Measurements from ENCODE around the gene MIF.

DNA sequence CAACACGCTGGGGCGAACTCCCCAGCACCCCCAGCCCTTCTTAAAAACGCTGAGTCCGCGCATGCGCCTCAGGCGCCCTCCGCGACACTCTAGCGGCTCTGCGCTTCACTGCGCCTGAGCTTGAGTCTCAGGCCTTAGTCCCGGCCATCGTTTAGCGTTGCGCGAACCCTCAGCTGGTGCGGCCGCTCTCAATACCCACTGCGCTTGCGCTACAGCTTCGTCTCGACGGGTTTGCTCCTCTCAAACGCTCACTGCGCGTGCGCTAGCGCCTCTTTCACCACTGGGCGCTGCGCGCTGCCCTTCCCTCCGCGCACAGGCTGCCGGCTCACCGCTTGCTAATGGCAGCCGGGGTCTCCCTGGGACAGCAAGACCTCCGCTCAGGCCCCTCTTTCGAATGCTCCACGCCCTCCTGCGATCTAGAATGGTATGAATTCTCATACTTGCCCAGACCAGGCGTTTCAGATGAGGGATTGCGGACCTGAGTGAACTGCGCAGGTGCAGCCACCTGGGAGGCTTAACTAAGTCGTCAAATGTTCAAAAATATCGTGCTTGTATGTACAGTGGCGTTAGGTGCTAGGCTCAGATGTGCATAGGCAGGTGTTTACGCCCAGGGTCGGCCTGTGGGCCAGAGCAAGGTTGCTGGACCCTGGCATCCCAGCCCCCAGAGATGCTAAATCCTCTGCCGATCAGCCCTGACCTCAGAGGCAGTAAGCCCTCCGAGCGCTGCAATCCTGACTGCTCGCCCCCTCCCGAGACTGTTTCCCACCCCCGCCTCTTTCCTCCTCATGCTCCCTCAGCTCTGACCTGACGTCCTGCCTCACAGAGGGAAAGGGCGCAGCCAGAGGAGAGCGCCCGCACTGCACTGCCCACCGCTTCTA is 36.3 kb upstream of the MIF start, which contains the start of gene SLC2A11:
- TF ChIP-seq, protein P1, sequence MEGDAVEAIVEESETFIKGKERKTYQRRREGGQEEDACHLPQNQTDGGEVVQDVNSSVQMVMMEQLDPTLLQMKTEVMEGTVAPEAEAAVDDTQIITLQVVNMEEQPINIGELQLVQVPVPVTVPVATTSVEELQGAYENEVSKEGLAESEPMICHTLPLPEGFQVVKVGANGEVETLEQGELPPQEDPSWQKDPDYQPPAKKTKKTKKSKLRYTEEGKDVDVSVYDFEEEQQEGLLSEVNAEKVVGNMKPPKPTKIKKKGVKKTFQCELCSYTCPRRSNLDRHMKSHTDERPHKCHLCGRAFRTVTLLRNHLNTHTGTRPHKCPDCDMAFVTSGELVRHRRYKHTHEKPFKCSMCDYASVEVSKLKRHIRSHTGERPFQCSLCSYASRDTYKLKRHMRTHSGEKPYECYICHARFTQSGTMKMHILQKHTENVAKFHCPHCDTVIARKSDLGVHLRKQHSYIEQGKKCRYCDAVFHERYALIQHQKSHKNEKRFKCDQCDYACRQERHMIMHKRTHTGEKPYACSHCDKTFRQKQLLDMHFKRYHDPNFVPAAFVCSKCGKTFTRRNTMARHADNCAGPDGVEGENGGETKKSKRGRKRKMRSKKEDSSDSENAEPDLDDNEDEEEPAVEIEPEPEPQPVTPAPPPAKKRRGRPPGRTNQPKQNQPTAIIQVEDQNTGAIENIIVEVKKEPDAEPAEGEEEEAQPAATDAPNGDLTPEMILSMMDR (IDR thresholded peaks at IDR 0.05): peak in 5 of 6 experiments; percentile 6 to 72 (median 47)
- TF ChIP-seq POLR2A (IDR thresholded peaks at IDR 0.05): peak in 3 of 4 donors; percentile 50 to 75 (median 56)
